H9 (cell line): ENCODE results near the gene UTP20. TPM values are rescaled to one million over a fixed set of nuclear protein-coding genes. Genes with fewer than 3 reads are reported as not detected.

Source experiments
- DNase-seq: peaks from one replicate; pipeline ENCODE4 v3.0.0-alpha.2; 2017
- H2AFZ ChIP-seq: one replicate; pipeline ENCODE4 v1.6.1; 2013; ENCODE audit warnings: mild to moderate bottlenecking, low read length, control low read depth, moderate library complexity
- H2AK5ac ChIP-seq: 2 replicates; pipeline ENCODE4 v1.6.1; 2013; ENCODE audit warnings: low read length, control low read depth, mixed read lengths; ENCODE audit not compliant: insufficient read length
- H2BK120ac ChIP-seq: one replicate; pipeline ENCODE4 v1.6.1; 2013; ENCODE audit warnings: low read depth, mild to moderate bottlenecking, low read length, control low read depth, inconsistent platforms; ENCODE audit not compliant: poor library complexity, severe bottlenecking
- H2BK12ac ChIP-seq: 2 replicates; pipeline ENCODE4 v1.6.1; 2013; ENCODE audit warnings: low read length, control low read depth, mixed read lengths, low read depth; ENCODE audit not compliant: insufficient read length
- H2BK15ac ChIP-seq: 2 replicates; pipeline ENCODE4 v1.6.1; 2013; ENCODE audit warnings: low read depth, low read length, control low read depth
- H2BK20ac ChIP-seq: one replicate; pipeline ENCODE4 v1.6.1; 2013; ENCODE audit warnings: low read depth, mild to moderate bottlenecking, low read length, control low read depth, inconsistent platforms; ENCODE audit not compliant: poor library complexity, severe bottlenecking
- H2BK5ac ChIP-seq: 2 replicates; pipeline ENCODE4 v1.6.1; 2013; ENCODE audit warnings: low read length, control low read depth, mixed read lengths; ENCODE audit not compliant: insufficient read length
- H3K14ac ChIP-seq: 2 replicates; pipeline ENCODE4 v1.6.1; 2013; ENCODE audit warnings: low read length, control low read depth; ENCODE audit not compliant: insufficient read depth
- H3K18ac ChIP-seq: 2 replicates; pipeline ENCODE4 v1.6.1; 2013; ENCODE audit warnings: low read depth, mild to moderate bottlenecking, mixed read lengths, low read length, control low read depth; ENCODE audit not compliant: insufficient read length
- H3K23ac ChIP-seq: 2 replicates; pipeline ENCODE4 v1.6.1; 2013; ENCODE audit warnings: low read length, control low read depth, mixed read lengths, low read depth; ENCODE audit not compliant: insufficient read length
- H3K23me2 ChIP-seq: 2 replicates; pipeline ENCODE4 v1.6.1; 2013; ENCODE audit warnings: low read depth, mild to moderate bottlenecking, mixed read lengths, low read length, control low read depth; ENCODE audit not compliant: insufficient read length, poor library complexity, severe bottlenecking
- H3K27ac ChIP-seq: 2 replicates; pipeline ENCODE4 v1.5.1; 2013; ENCODE audit warnings: low read length, control low read depth, mixed read lengths, low read depth; ENCODE audit not compliant: insufficient read length
- H3K27me3 ChIP-seq: 2 replicates; pipeline ENCODE4 v1.6.1; 2013; ENCODE audit warnings: low read length, control low read depth, inconsistent platforms; ENCODE audit not compliant: insufficient read depth
- H3K4ac ChIP-seq: 2 replicates; pipeline ENCODE4 v1.6.1; 2013; ENCODE audit warnings: low read depth, mild to moderate bottlenecking, control low read depth, inconsistent platforms, low read length, moderate library complexity
- H3K4me1 ChIP-seq: 2 replicates; pipeline ENCODE4 v1.6.1; 2013; ENCODE audit warnings: low read length, control low read depth, inconsistent platforms; ENCODE audit not compliant: insufficient read depth
- H3K4me2 ChIP-seq: 2 replicates; pipeline ENCODE4 v1.6.1; 2013; ENCODE audit warnings: low read length, control low read depth, mixed read lengths; ENCODE audit not compliant: insufficient read length, insufficient read depth
- H3K56ac ChIP-seq: 2 replicates; pipeline ENCODE4 v1.6.1; 2013; ENCODE audit warnings: low read depth, mild to moderate bottlenecking, mixed read lengths, low read length, control low read depth; ENCODE audit not compliant: insufficient read length
- H3K79me1 ChIP-seq: 2 replicates; pipeline ENCODE4 v1.6.1; 2013; ENCODE audit warnings: low read depth, mild to moderate bottlenecking, moderate library complexity, low read length, control low read depth, inconsistent platforms; ENCODE audit not compliant: insufficient read depth, poor library complexity, severe bottlenecking
- H3K79me2 ChIP-seq: 2 replicates; pipeline ENCODE4 v1.6.1; 2013; ENCODE audit warnings: low read length, control low read depth, inconsistent platforms; ENCODE audit not compliant: insufficient read depth
- H3K9ac ChIP-seq: 2 replicates; pipeline ENCODE4 v1.6.1; 2013; ENCODE audit warnings: low read length, control low read depth, mixed read lengths; ENCODE audit not compliant: insufficient read length; ENCODE audit errors: extremely low read depth
- H3K9me3 ChIP-seq: one replicate; pipeline ENCODE4 v1.6.1; 2013; ENCODE audit warnings: low read depth, low read length, inconsistent platforms; ENCODE audit not compliant: control insufficient read depth
- H3T11ph ChIP-seq: one replicate; pipeline ENCODE4 v1.6.1; 2013; ENCODE audit warnings: mild to moderate bottlenecking, low read length, control low read depth, inconsistent platforms
- H4K20me1 ChIP-seq: one replicate; pipeline ENCODE4 v1.6.1; 2013; ENCODE audit not compliant: control insufficient read depth, insufficient read length, insufficient read depth
- H4K5ac ChIP-seq: 2 replicates; pipeline ENCODE4 v1.6.1; 2013; ENCODE audit warnings: low read depth, mild to moderate bottlenecking, mixed read lengths, low read length, control low read depth; ENCODE audit not compliant: insufficient read length
- H4K8ac ChIP-seq: replicated peaks from 2 replicates; pipeline ENCODE4 v1.6.1; 2013; ENCODE audit warnings: low read length, control low read depth, mixed read lengths, low read depth; ENCODE audit not compliant: insufficient read length
- H4K91ac ChIP-seq: 2 replicates; pipeline ENCODE4 v1.6.1; 2013; ENCODE audit warnings: low read depth, mild to moderate bottlenecking, moderate library complexity, mixed read lengths, low read length, control low read depth; ENCODE audit not compliant: insufficient read length
- H3K27ac Mint-ChIP-seq, 3 experiments: 2 replicates in 2 of 3; 3 replicates in 1 of 3; pipeline ENCODE4 v1.8.0; 2020 to 2021; ENCODE audit warnings: mixed read lengths in 3 of 3, mild to moderate bottlenecking in 1 of 3, moderate library complexity in 1 of 3
- H3K27me3 Mint-ChIP-seq: 2 replicates; pipeline ENCODE4 v1.8.0; 2021; ENCODE audit warnings: low read depth, mild to moderate bottlenecking, moderate library complexity, mixed read lengths
- H3K36me3 Mint-ChIP-seq, 3 experiments: 2 replicates in 2 of 3; 3 replicates in 1 of 3; pipeline ENCODE4 v1.8.0; 2020 to 2021; ENCODE audit warnings: low read depth in 3 of 3, mixed read lengths in 3 of 3; ENCODE audit not compliant: insufficient read depth in 1 of 3
- H3K4me1 Mint-ChIP-seq, 2 experiments: 2 replicates each; pipeline ENCODE4 v1.8.0; 2020; ENCODE audit warnings: mixed read lengths in 2 of 2
- H3K4me3 Mint-ChIP-seq, 2 experiments: 2 replicates in 1 of 2; 3 replicates in 1 of 2; pipeline ENCODE4 v1.8.0; 2020 to 2021; ENCODE audit warnings: mild to moderate bottlenecking in 2 of 2, mixed read lengths in 2 of 2, moderate library complexity in 1 of 2
- H3K9me3 Mint-ChIP-seq, 2 experiments: 2 replicates in 1 of 2; 3 replicates in 1 of 2; pipeline ENCODE4 v1.8.0; 2020; ENCODE audit warnings: mild to moderate bottlenecking in 2 of 2, mixed read lengths in 2 of 2, moderate library complexity in 1 of 2
- CTCF ChIP-seq: fragments of 200-600 bp; sonication (generic); conservative IDR thresholded peaks from 3 replicates; pipeline ENCODE4 v1.8.0; 2021; ENCODE audit warnings: antibody characterized with exemption, mild to moderate bottlenecking
- WGBS: extraction: QIAGEN DNeasy Blood & Tissue Kit; methylation state at CpG from one replicate; pipeline ENCODE4 v1.1.7; 2013; ENCODE audit warnings: missing lambda C conversion rate, low lambda C conversion rate, mixed read lengths; ENCODE audit not compliant: insufficient read length; ENCODE audit errors: extremely low coverage; 5-methylcytosine and 5-hydroxymethylcytosine counted together
- total RNA-seq: library from RNA; stranded (reverse); gene quantifications from 2 replicates; pipeline ENCODE4 v1.2.1, GENCODE V29; 2021

Gene UTP20
- total RNA-seq, 1 experiment from 2014 or later, result 38.3 TPM

DNA sequence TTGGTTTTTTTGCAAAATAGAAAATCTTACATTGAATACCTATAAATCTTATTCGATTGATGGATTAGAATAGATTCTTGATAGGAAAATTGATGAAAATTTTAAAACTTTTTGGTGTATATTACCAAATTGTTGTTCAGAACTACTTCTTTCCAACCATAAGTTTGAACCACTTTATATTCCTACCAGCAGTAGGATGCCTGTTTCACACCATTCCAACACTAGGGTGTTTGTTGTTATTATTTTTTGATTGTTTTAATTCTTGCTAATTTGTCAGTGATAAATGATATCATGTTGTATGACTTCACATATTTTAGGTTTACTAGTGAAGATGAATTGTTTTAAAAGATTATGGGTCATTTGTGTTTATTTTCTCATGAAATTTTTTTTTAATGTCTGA, 43.4 kb downstream of the UTP20 start:
- no peak overlapping the region for H4K91ac ChIP-seq
- peaks cover 3 to 60% (median 43%) of the 10 kb centered on the region in 3 experiments; a peak in 6 of 7 replicates for H3K36me3 Mint-ChIP-seq
- H2BK12ac ChIP-seq, result no peak overlapping the region
- no peak overlapping the region for H3K14ac ChIP-seq
- no peaks in the 10 kb centered on the region for H3K9me3 ChIP-seq
- no peak overlapping the region for H2BK20ac ChIP-seq
- no peak overlapping the region for H3K27ac Mint-ChIP-seq
- no CpG with 5 or more reads among the region's 1 CpG for WGBS
- H3K27ac ChIP-seq, result no peak overlapping the region
- no peak for TF ChIP-seq CTCF
- no peak overlapping the region for H3K4me2 ChIP-seq
- no peaks in the 10 kb centered on the region for H3K4me1 ChIP-seq
- no peak overlapping the region for H4K8ac ChIP-seq
- no peaks in the 10 kb centered on the region for H3K27me3 ChIP-seq
- H4K20me1 ChIP-seq, result no peaks in the 10 kb centered on the region
- DNase-seq, result no peak
- no peak overlapping the region for H2AK5ac ChIP-seq
- no peaks in the 10 kb centered on the region for H3K79me1 ChIP-seq
- no peak overlapping the region for H2BK15ac ChIP-seq
- H3K9me3 Mint-ChIP-seq, result no peaks in the 10 kb centered on the region
- no peak overlapping the region for H2BK5ac ChIP-seq
- H2BK120ac ChIP-seq, result no peak overlapping the region
- no peak overlapping the region for H3K4me3 Mint-ChIP-seq
- no peak overlapping the region for H3K18ac ChIP-seq
- no peak overlapping the region for H3K56ac ChIP-seq
- no peaks in the 10 kb centered on the region for H3K27me3 Mint-ChIP-seq
- no peak overlapping the region for H2AFZ ChIP-seq
- H3K4me1 Mint-ChIP-seq, result no peaks in the 10 kb centered on the region
- H3T11ph ChIP-seq, result no peak overlapping the region
- H4K5ac ChIP-seq, result no peak overlapping the region
- H3K23me2 ChIP-seq, result no peaks in the 10 kb centered on the region
- no peak overlapping the region for H3K9ac ChIP-seq
- H3K79me2 ChIP-seq, result no peaks in the 10 kb centered on the region
- H3K4ac ChIP-seq, result no peak overlapping the region
- no peak overlapping the region for H3K23ac ChIP-seq
